Kidney (tissue), 14 donors: ENCODE data around the gene DENND5B. TPM values are rescaled to one million over a fixed set of nuclear protein-coding genes. Genes with fewer than 3 reads are reported as not detected.

ENCODE experiments used
- DNase-seq, 5 donors: peaks; one replicate each; pipeline ENCODE4 v3.0.0-alpha.2; 2013 to 2020
- FAIRE-seq: peaks from 2 replicates; lab custom pipeline; 2012; peaks lifted over from hg19 to GRCh38; lab: Jason Lieb, UNC
- H3K27ac ChIP-seq, 2 donors: one replicate each; pipeline ENCODE4 v1.7.0; 2013; ENCODE audit warnings: low read depth in 2 of 2, low read length in 2 of 2, inconsistent platforms in 1 of 2
- H3K27me3 ChIP-seq: one replicate; pipeline ENCODE4 v1.7.1; 2013; ENCODE audit warnings: low read length, inconsistent platforms; ENCODE audit not compliant: control insufficient read depth, insufficient read depth
- H3K36me3 ChIP-seq, 3 donors: one replicate each; pipeline versions ENCODE4 v1.7.0 to v1.7.1; 2013; ENCODE audit warnings: low read length in 3 of 3, control low read depth in 1 of 3, inconsistent platforms in 1 of 3; ENCODE audit not compliant: insufficient read depth in 3 of 3, control insufficient read depth in 2 of 3
- H3K4me1 ChIP-seq, 3 donors: one replicate each; pipeline versions ENCODE4 v1.7.0 to v1.7.1; 2013; ENCODE audit warnings: low read length in 3 of 3, inconsistent platforms in 1 of 3, low read depth in 1 of 3; ENCODE audit not compliant: control insufficient read depth in 2 of 3, insufficient read depth in 2 of 3
- H3K4me3 ChIP-seq, 3 donors: one replicate each; pipeline versions ENCODE4 v1.7.0 to v1.8.1; 2013; ENCODE audit warnings: low read length in 3 of 3, control low read depth in 1 of 3, inconsistent platforms in 1 of 3
- H3K9ac ChIP-seq, 3 donors: one replicate each; pipeline versions ENCODE4 v1.7.0 to v1.7.1; 2013; ENCODE audit warnings: low read length in 3 of 3, control low read depth in 1 of 3, inconsistent platforms in 1 of 3
- H3K9me3 ChIP-seq, 3 donors: one replicate each; pipeline versions ENCODE4 v1.7.0 to v1.7.1; 2013; ENCODE audit warnings: low read length in 3 of 3, control low read depth in 1 of 3, inconsistent platforms in 1 of 3; ENCODE audit not compliant: control insufficient read depth in 2 of 3, insufficient read depth in 1 of 3
- intact Hi-C: fragments of 100-400 bp; cut with DNase I; formaldehyde crosslinking; loops from one replicate; pipeline ENCODE4 v1.11.1; 2022
- polyA plus RNA-seq: library from polyadenylated mRNA; stranded (reverse); fragments of 350-450 nt; fragmentation: Illumina TruSeq; extraction: RNeasy Lipid Tissue Mini Kit (QIAGEN cat#74804); gene quantifications from one replicate; pipeline ENCODE4 v1.2.3, GENCODE V29; 2014; ENCODE audit warnings: low read depth, low replicate concordance; ENCODE audit not compliant: insufficient read depth
- total RNA-seq: library from RNA; stranded (reverse); fragmentation: NEBNext Ultra II Directional; extraction: Animal tissue kit (Norgen Biotek cat#: 25700); gene quantifications from one replicate; pipeline ENCODE4 v1.2.1, GENCODE V29; 2021
- TF ChIP-seq, protein P1 (sequence below): IDR thresholded peaks from 3 replicates; pipeline ENCODE4 v1.5.1; 2012; ENCODE audit warnings: mild to moderate bottlenecking, moderate library complexity, borderline replicate concordance; ENCODE audit not compliant: insufficient read depth; ENCODE audit errors: extremely low read depth
- donor health status: control.
- donor health status: control.
- donor health status: control.
- donor health status: control.
- donor health status: control.
- donor health status: DM: yes; HTN: yes; CAD: no.
- donor health status: Normal renal cell carcinoma (clear cell type).

DENND5B gene
- total and polyA plus RNA-seq, 2 donors from 2014 or later: 2.9 to 14.1 TPM

DNA sequence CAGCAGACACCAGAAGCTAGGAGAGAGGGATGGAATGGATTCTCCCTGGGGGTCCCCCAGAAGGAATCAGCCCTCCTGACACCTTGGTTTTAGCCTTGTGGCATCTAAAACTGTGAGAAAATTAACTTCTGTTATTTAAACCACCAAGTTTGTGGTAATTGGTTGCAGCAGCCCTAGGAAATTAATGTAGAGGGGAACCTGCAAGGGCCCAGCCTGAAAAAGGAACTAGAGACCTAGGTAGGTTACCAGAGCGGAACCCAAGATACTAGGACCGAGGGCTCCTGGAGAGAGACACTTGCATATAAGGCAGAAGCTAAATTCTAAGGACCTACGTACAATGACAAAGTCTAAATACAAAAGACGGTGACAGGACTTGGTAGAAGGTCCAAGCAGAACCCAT is 8.1 kb upstream of the DENND5B start:
- Histone ChIP-seq H3K9me3 (no peaks in the 10 kb centered on the region), H3K27ac (no peak overlapping the region), H3K4me1 (no peaks in the 10 kb centered on the region), H3K9ac (no peak overlapping the region), H3K27me3 (no peaks in the 10 kb centered on the region), H3K36me3 (no peaks in the 10 kb centered on the region), H3K4me3 (no peak overlapping the region)
- FAIRE-seq: no peak
- TF ChIP-seq, protein P1, sequence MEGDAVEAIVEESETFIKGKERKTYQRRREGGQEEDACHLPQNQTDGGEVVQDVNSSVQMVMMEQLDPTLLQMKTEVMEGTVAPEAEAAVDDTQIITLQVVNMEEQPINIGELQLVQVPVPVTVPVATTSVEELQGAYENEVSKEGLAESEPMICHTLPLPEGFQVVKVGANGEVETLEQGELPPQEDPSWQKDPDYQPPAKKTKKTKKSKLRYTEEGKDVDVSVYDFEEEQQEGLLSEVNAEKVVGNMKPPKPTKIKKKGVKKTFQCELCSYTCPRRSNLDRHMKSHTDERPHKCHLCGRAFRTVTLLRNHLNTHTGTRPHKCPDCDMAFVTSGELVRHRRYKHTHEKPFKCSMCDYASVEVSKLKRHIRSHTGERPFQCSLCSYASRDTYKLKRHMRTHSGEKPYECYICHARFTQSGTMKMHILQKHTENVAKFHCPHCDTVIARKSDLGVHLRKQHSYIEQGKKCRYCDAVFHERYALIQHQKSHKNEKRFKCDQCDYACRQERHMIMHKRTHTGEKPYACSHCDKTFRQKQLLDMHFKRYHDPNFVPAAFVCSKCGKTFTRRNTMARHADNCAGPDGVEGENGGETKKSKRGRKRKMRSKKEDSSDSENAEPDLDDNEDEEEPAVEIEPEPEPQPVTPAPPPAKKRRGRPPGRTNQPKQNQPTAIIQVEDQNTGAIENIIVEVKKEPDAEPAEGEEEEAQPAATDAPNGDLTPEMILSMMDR: no peak
- no peak for DNase-seq
- intact Hi-C loops: no loop called here

GRCh38 chr12:31597066-31597465 is 6.1 kb upstream of the DENND5B start:
- DNase-seq (no peak), FAIRE-seq (no peak)
- Histone ChIP-seq H3K27ac (no peak overlapping the region), H3K36me3 (no peaks in the 10 kb centered on the region), H3K27me3 (no peaks in the 10 kb centered on the region), H3K4me1 (no peaks in the 10 kb centered on the region), H3K4me3 (no peak overlapping the region), H3K9ac (no peak overlapping the region), H3K9me3 (no peaks in the 10 kb centered on the region)
- intact Hi-C loops: no loop called here
- TF ChIP-seq, protein P1: no peak

DNA sequence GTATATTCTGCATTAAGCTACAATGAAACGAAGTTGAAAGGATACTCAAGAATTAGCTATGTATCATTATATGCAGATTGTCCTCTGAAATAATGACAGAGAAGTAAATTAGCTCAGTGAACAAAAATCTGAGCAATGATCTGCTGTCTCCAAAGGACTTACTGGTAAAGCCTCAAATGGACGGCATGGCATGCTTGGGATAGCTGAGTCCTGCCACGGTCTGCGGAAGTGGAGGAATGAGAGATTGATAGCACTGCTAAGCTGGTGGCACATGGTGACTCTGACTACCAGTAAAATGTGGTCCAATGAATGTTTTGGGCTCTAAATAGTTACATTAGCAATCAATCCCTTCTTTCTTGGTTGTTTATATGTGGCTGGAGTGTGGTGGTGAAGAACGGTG is 3.7 kb upstream of the DENND5B start:
- Histone ChIP-seq H3K36me3 (no peaks in the 10 kb centered on the region), H3K9me3 (no peaks in the 10 kb centered on the region), H3K27me3 (no peaks in the 10 kb centered on the region), H3K27ac (no peak overlapping the region), H3K4me1 (no peaks in the 10 kb centered on the region), H3K4me3 (no peak overlapping the region), H3K9ac (no peak overlapping the region)
- TF ChIP-seq, protein P1: no peak
- peak in 4 of 5 donors; percentile 28 to 86 (median 79) for DNase-seq
- intact Hi-C loops: no loop called here
- no peak for FAIRE-seq

GRCh38 chr12:31591380-31591901 is 505 bp upstream of the DENND5B start:
- no peak for FAIRE-seq
- peak overlapping the region; percentile 89 to 92 for H3K27ac ChIP-seq

More at GRCh38 chr12:31591380-31591901, 505 bp upstream of the DENND5B start:
- Histone ChIP-seq H3K27me3 (no peaks in the 10 kb centered on the region), H3K9me3 (no peaks in the 10 kb centered on the region), H3K4me1 (peaks cover 0 to 5% (median 0%) of the 10 kb centered on the region in 3 donors), H3K36me3 (no peaks in the 10 kb centered on the region), H3K4me3 (peak overlapping the region; percentile 86 to 92 (median 87)), H3K9ac (peak overlapping the region; percentile 62 to 93 (median 75))
- intact Hi-C loops: no loop called here
- TF ChIP-seq, protein P1: no peak
- DNase-seq: peak in 4 of 5 donors; percentile 65 to 81 (median 74)
